Thyroid gland (tissue), 4 donors: ENCODE results near the gene PLSCR5.

Experiments
- POLR2A ChIP-seq, 2 donors: fragments of 450-650 bp; IDR thresholded peaks; one replicate each; pipeline ENCODE4 v1.6.1; 2017; ENCODE audit warnings: antibody characterized with exemption in 2 of 2, mild to moderate bottlenecking in 2 of 2, moderate library complexity in 1 of 2
- TF ChIP-seq, protein P1 (sequence below), 6 experiments: fragments of 200-600 bp in 3 of 6; fragments of 450-650 bp in 3 of 6; sonication (generic) in 3 of 6; IDR thresholded peaks; one replicate each; pipeline ENCODE4 v1.5.1; 2016 to 2019; ENCODE audit warnings: antibody characterized with exemption in 6 of 6, mild to moderate bottlenecking in 2 of 6, inconsistent platforms in 1 of 6, moderate library complexity in 1 of 6

DNA sequence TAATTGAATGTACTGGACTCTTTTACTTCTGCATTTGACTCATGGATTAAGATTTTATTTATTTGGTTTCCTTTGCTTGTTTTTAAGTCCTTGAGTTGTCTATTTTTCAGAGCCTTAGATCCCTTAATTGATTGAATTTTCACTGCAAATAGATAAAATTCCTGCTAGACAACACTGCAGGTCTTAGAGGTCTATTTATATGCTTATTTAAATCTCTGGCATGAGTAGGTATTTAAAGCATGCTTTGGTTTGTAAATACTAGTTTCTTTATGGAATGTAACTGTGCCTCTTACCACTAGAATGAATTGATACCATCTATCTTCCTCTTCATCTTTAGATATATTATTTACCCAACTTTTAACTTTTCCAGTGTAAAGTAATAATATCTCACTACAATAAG, 20.0 kb downstream of the PLSCR5 start:
- TF ChIP-seq, protein P1, sequence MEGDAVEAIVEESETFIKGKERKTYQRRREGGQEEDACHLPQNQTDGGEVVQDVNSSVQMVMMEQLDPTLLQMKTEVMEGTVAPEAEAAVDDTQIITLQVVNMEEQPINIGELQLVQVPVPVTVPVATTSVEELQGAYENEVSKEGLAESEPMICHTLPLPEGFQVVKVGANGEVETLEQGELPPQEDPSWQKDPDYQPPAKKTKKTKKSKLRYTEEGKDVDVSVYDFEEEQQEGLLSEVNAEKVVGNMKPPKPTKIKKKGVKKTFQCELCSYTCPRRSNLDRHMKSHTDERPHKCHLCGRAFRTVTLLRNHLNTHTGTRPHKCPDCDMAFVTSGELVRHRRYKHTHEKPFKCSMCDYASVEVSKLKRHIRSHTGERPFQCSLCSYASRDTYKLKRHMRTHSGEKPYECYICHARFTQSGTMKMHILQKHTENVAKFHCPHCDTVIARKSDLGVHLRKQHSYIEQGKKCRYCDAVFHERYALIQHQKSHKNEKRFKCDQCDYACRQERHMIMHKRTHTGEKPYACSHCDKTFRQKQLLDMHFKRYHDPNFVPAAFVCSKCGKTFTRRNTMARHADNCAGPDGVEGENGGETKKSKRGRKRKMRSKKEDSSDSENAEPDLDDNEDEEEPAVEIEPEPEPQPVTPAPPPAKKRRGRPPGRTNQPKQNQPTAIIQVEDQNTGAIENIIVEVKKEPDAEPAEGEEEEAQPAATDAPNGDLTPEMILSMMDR (IDR thresholded peaks at IDR 0.05) = no peak
- TF ChIP-seq POLR2A (IDR thresholded peaks at IDR 0.05) = no peak
